Neuronal stem cell (in vitro differentiated cells): ENCODE data around the gene NOVA2.
A peak's percentile ranks its signal among the peaks of the same experiment; 100 is the strongest.
"Not testable (repeated sequence)": the region's sequence is repeated elsewhere in the genome, so short reads cannot be mapped to it uniquely, and the experiment has no call there.

Experiments used
- DNase-seq: peaks from one replicate; pipeline ENCODE4 v3.0.0-alpha.2; 2013; ENCODE audit warnings: low spot score
- H2AFZ ChIP-seq: one replicate; pipeline ENCODE4 v1.6.1; 2013; ENCODE audit warnings: mild to moderate bottlenecking, low read length, inconsistent platforms
- H2AK5ac ChIP-seq: 2 replicates; pipeline ENCODE4 v1.6.1; 2013; ENCODE audit warnings: low read depth, mild to moderate bottlenecking, inconsistent platforms, low read length, moderate library complexity, mixed read lengths
- H2BK120ac ChIP-seq: 2 replicates; pipeline ENCODE4 v1.6.1; 2013; ENCODE audit warnings: low read depth, mild to moderate bottlenecking, inconsistent platforms, low read length, moderate library complexity, mixed read lengths
- H2BK12ac ChIP-seq: one replicate; pipeline ENCODE4 v1.6.1; 2013; ENCODE audit warnings: low read length, inconsistent platforms
- H2BK15ac ChIP-seq: 2 replicates; pipeline ENCODE4 v1.6.1; 2013; ENCODE audit warnings: mild to moderate bottlenecking, low read length, inconsistent platforms, mixed read lengths
- H2BK5ac ChIP-seq: one replicate; pipeline ENCODE4 v1.6.1; 2013; ENCODE audit warnings: inconsistent platforms, mild to moderate bottlenecking, low read length, moderate library complexity
- H3K14ac ChIP-seq: one replicate; pipeline ENCODE4 v1.6.1; 2013; ENCODE audit warnings: low read length, inconsistent platforms
- H3K18ac ChIP-seq: 2 replicates; pipeline ENCODE4 v1.6.1; 2013; ENCODE audit warnings: low read length, inconsistent platforms
- H3K23ac ChIP-seq: 2 replicates; pipeline ENCODE4 v1.6.1; 2013; ENCODE audit warnings: low read depth, mild to moderate bottlenecking, mixed read lengths, low read length, inconsistent platforms; ENCODE audit not compliant: poor library complexity
- H3K27ac ChIP-seq: replicated peaks from 3 replicates; pipeline ENCODE4 v1.5.1; 2013; ENCODE audit warnings: low read length, inconsistent platforms
- H3K27me3 ChIP-seq, 3 experiments: 2 replicates each; pipeline ENCODE4 v1.6.1; 2013; ENCODE audit warnings: low read length in 3 of 3, mild to moderate bottlenecking in 2 of 3, inconsistent platforms in 1 of 3, low read depth in 1 of 3, mixed read lengths in 1 of 3, moderate library complexity in 1 of 3; ENCODE audit not compliant: control insufficient read depth in 3 of 3, insufficient read depth in 3 of 3
- H3K36me3 ChIP-seq, 2 donors: replicated peaks in 1 of 2; 2 replicates each; pipeline ENCODE4 v1.6.1; 2013; ENCODE audit warnings: low read length in 2 of 2; ENCODE audit not compliant: control insufficient read depth in 2 of 2, insufficient read depth in 2 of 2
- H3K4ac ChIP-seq: 2 replicates; pipeline ENCODE4 v1.6.1; 2013; ENCODE audit warnings: inconsistent platforms, mild to moderate bottlenecking, low read length, moderate library complexity
- H3K4me1 ChIP-seq, 2 donors: 1 replicate in 1 of 2; 2 replicates in 1 of 2; pipeline ENCODE4 v1.6.1; 2013; ENCODE audit warnings: low read length in 2 of 2, low read depth in 1 of 2; ENCODE audit not compliant: control insufficient read depth in 2 of 2, insufficient read depth in 1 of 2
- H3K4me2 ChIP-seq: one replicate; pipeline ENCODE4 v1.6.1; 2013; ENCODE audit warnings: mild to moderate bottlenecking, low read length, inconsistent platforms; ENCODE audit not compliant: insufficient read depth, poor library complexity, severe bottlenecking
- H3K4me3 ChIP-seq, 2 donors: 2 replicates each; pipeline ENCODE4 v1.5.1; 2013; ENCODE audit warnings: low read length in 2 of 2, mild to moderate bottlenecking in 2 of 2, inconsistent platforms in 1 of 2, moderate library complexity in 1 of 2
- H3K79me1 ChIP-seq: one replicate; pipeline ENCODE4 v1.6.1; 2013; ENCODE audit warnings: low read depth, mild to moderate bottlenecking, inconsistent platforms, low read length, moderate library complexity
- H3K9ac ChIP-seq: one replicate; pipeline ENCODE4 v1.6.1; 2013; ENCODE audit warnings: mild to moderate bottlenecking, low read depth, low read length, inconsistent platforms; ENCODE audit not compliant: poor library complexity
- H3K9me3 ChIP-seq, 2 donors: replicated peaks in 1 of 2; 2 replicates each; pipeline versions ENCODE3 to v1.6.1; 2013; ENCODE audit warnings: low read length in 2 of 2, mild to moderate bottlenecking in 2 of 2, inconsistent platforms in 1 of 2, low read depth in 1 of 2, mixed read lengths in 1 of 2, moderate library complexity in 1 of 2; ENCODE audit not compliant: control insufficient read depth in 2 of 2, insufficient read depth in 1 of 2
- H4K8ac ChIP-seq: one replicate; pipeline ENCODE4 v1.6.1; 2013; ENCODE audit warnings: low read depth, mild to moderate bottlenecking, inconsistent platforms, low read length, moderate library complexity
- H4K91ac ChIP-seq: one replicate; pipeline ENCODE4 v1.6.1; 2013; ENCODE audit warnings: low read length, low read depth, mild to moderate bottlenecking, inconsistent platforms; ENCODE audit not compliant: poor library complexity
- WGBS, 2 donors: extraction: QIAGEN DNeasy Blood & Tissue Kit; methylation state at CpG; one replicate each; pipeline ENCODE4 v1.1.7; 2013; ENCODE audit warnings: missing lambda C conversion rate in 2 of 2, mixed read lengths in 1 of 2; ENCODE audit not compliant: insufficient read length in 2 of 2, insufficient replicate concordance in 1 of 2; ENCODE audit errors: extremely low coverage in 2 of 2; 5-methylcytosine and 5-hydroxymethylcytosine counted together

NOVA2 gene

DNA sequence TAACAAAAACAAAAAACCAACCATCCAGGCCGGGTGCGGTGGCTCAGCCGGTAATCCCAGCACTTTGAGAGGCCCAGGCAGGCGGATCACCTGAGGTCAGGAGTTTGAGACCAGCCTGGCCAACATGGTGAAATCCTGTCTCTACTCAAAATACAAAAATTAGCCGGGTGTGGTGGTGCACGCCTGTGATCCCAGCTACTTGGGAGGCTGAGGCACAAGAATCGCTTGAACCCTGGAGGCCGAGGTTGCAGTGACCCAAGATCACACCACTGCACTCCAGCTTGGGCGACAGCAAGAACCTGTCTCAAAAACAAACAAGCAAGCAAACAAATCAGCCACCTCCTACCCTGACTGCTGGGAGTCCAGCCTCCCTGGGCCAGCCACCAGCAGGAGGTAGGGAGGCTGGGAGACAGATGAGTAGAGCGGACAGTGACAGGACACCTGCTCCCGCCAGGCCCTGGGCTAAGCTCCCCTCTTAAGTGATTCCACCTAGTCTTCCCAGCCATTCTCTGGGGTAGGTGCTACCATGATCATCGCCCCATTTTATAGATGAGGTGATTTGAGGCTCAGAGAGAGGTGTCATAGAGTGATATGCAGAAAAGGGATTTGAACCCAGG, 77.6 kb downstream of the NOVA2 start:
- not testable (repeated sequence) for H3K4me2 ChIP-seq, H3K9ac ChIP-seq, H2BK120ac ChIP-seq, H3K4me3 ChIP-seq, H3K23ac ChIP-seq, H3K27me3 ChIP-seq, H2AK5ac ChIP-seq, H3K9me3 ChIP-seq, H3K18ac ChIP-seq, H3K14ac ChIP-seq, H2BK5ac ChIP-seq, H3K27ac ChIP-seq, H4K8ac ChIP-seq, H3K4ac ChIP-seq, H3K4me1 ChIP-seq, H2AFZ ChIP-seq, H3K79me1 ChIP-seq, H2BK15ac ChIP-seq, DNase-seq, H4K91ac ChIP-seq, H2BK12ac ChIP-seq
- H3K36me3 ChIP-seq = peaks cover 19 to 52% of the 10 kb centered on the region in 2 donors
- WGBS, 2 donors = no CpG with 5 or more reads among the region's 12 CpGs

DNA sequence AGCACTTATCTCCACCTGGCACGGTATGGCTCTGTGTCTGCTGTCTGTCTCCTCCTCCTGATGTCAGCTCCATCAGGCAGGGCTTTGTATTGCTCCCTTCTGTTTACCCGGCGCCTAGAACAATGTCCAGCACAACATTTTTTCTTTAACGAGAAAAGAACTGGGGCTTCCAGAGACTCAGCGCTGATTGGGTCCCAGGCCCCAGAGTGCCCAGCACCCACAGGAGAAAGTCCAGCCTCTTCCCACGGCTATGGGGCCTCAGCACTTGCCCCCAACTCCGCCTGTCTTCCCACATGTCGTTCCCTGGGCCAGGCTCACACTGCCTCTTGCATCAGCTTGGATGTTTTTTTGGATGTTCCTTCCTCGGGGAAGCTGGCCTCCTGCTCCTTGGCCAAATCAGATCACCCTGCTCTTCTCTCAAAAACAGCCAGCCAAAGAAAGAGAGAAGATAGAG, 78.1 kb downstream of the NOVA2 start:
- Histone ChIP-seq H3K79me1 (no peaks in the 10 kb centered on the region), H3K18ac (no peak overlapping the region), H3K23ac (no peak overlapping the region), H2AFZ (no peak overlapping the region), H3K4me2 (no peak overlapping the region), H4K8ac (no peak overlapping the region), H2BK5ac (no peak overlapping the region), H3K27ac (peak overlapping the region; percentile 46), H3K27me3 (peaks cover 0 to 3% (median 0%) of the 10 kb centered on the region in 3 experiments), H3K4ac (no peak overlapping the region), H3K9me3 (no peaks in the 10 kb centered on the region), H3K36me3 (peaks cover 15 to 46% of the 10 kb centered on the region in 2 donors), H2AK5ac (no peak overlapping the region), H3K9ac (no peak overlapping the region), H3K14ac (no peak overlapping the region), H3K4me1 (peaks cover 0 to 2% of the 10 kb centered on the region in 2 donors), H2BK120ac (no peak overlapping the region), H4K91ac (no peak overlapping the region), H2BK12ac (no peak overlapping the region), H3K4me3 (no peak overlapping the region), H2BK15ac (peak overlapping the region; percentile 25)
- DNase-seq = no peak
- WGBS, 2 donors = no CpG with 5 or more reads among the region's 9 CpGs

DNA sequence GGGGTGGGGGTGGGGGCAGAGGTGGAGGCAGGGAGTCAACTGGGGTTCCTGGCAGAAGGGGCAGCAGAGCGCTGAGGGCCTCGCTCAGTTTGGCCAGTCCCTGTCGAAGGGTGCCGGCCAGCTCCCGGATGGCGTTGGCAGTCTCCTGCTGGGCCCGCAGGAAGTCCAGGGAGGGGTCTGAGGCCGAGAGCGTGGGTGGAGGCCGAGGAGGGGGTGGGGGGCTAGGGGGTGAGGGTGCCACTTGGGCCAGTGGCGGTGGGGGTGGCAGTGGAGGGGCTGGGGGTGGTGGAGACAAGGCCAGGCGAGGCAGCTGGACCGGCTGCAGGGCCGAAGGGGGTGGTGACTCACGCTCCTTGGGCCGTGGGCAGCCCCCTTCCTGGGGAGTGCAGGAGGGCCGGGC, 82.8 kb downstream of the NOVA2 start:
- no CpG with 5 or more reads among the region's 17 CpGs for WGBS, 2 donors
- H3K9ac ChIP-seq = no peak overlapping the region

DNA sequence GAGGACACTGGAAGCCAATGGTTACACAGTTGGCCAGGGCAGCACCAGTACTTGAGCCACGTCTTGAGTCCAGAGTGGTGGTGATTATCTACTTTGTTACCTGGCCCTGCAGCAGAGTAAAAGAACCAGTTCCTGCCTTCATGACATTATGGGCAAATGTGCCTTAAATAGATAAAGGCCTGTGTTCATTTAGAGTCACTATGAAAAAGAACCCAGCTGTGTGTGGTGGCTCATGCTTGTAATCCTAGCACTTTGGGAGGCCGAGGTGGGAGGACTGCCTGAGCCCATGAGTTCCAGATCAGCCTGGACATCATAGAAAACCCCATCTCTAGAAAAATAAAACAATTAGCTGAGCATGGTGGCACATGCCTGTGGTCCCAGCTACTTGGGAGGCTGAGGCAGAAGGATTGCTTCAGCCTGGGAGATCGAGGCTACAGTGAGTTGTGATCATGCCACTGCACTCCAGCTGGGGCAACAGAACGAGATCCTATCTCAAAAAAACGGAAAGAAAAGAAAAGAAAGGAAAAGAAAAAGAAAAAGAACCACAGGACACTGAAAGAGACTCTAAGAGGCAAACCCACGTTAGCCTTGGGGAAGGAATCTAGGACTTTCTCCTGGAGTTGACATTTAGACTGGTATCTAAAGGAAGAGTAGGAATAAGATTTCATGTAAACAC, 84.3 kb downstream of the NOVA2 start:
- no peak for DNase-seq
- no peak overlapping the region for H3K23ac ChIP-seq
- peaks cover 0 to 4% of the 10 kb centered on the region in 2 donors for H3K9me3 ChIP-seq
- no peak overlapping the region for H2BK120ac ChIP-seq
- H3K18ac ChIP-seq = no peak overlapping the region
- no peak overlapping the region for H3K14ac ChIP-seq
- peaks cover 6% of the 10 kb centered on the region for H3K79me1 ChIP-seq
- H3K36me3 ChIP-seq = peaks cover 9 to 12% of the 10 kb centered on the region in 2 donors
- H3K9ac ChIP-seq = no peak overlapping the region
- H3K27ac ChIP-seq = no peak overlapping the region
- no peak overlapping the region for H2AK5ac ChIP-seq
- H2AFZ ChIP-seq = no peak overlapping the region
- no peak overlapping the region for H2BK12ac ChIP-seq
- H3K4me2 ChIP-seq = no peak overlapping the region
- no peak overlapping the region for H3K4ac ChIP-seq
- H2BK15ac ChIP-seq = no peak overlapping the region
- no peak overlapping the region for H4K91ac ChIP-seq
- peaks cover 6 to 8% of the 10 kb centered on the region in 2 donors for H3K4me1 ChIP-seq
- no CpG with 5 or more reads among the region's 6 CpGs for WGBS, 2 donors
- H4K8ac ChIP-seq = no peak overlapping the region
- H3K4me3 ChIP-seq = no peak overlapping the region
- H2BK5ac ChIP-seq = no peak overlapping the region
- H3K27me3 ChIP-seq = no peaks in the 10 kb centered on the region

More for the DNA sequence above, 82.8 kb downstream of the NOVA2 start:
- Histone ChIP-seq H2AFZ (no peak overlapping the region), H2BK5ac (no peak overlapping the region), H3K27me3 (no peaks in the 10 kb centered on the region), H2BK120ac (no peak overlapping the region), H3K4me1 (peaks cover 0 to 4% of the 10 kb centered on the region in 2 donors), H3K23ac (no peak overlapping the region), H2BK12ac (no peak overlapping the region), H2BK15ac (no peak overlapping the region), H3K18ac (no peak overlapping the region), H3K14ac (no peak overlapping the region), H3K27ac (no peak overlapping the region), H3K9me3 (no peaks in the 10 kb centered on the region), H2AK5ac (no peak overlapping the region), H4K91ac (no peak overlapping the region), H4K8ac (no peak overlapping the region), H3K4ac (no peak overlapping the region), H3K36me3 (peaks cover 8 to 14% of the 10 kb centered on the region in 2 donors), H3K79me1 (no peaks in the 10 kb centered on the region), H3K4me2 (no peak overlapping the region), H3K4me3 (no peak overlapping the region)
- no peak for DNase-seq
